HG02798 (cell line): ENCODE measurements around the gene AVPI1.
"Not testable (repeated sequence)": the region's sequence is repeated elsewhere in the genome, so short reads cannot be mapped to it uniquely, and the experiment has no call there.

Source experiments
- ATAC-seq: cut with Tn5 transposase; IDR thresholded peaks from one replicate; pipeline ENCODE4 v1.9.1; 2021; ENCODE audit warnings: mild to moderate bottlenecking; ENCODE audit not compliant: unreplicated experiment, poor library complexity

The AVPI1 gene

DNA sequence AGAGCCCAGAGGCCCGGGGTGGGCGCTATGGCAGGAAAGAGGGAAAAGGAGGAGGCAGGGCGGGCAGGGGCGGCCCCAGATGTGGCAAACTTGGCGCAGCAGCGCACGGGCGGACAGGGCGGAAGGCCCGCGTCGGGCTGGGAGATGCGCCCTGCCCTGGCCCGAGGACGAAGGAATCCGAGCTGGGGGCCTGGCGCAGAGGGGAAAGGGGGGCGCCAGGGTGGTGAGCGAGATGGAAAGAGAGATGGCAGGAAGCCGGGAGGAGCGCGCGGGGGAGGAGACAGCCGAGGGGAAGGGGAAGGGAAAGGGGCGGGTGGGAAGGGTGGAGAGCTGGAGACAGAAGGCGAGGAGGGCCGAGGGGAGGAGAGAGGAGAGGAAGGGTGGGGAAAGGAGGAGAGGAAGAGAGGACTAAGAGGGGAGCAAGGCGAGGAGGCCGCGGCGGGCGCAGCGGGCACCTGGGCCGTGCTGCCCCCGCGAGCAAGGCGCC, 26.3 kb upstream of the AVPI1 start, which contains the start of gene MARVELD1:
Gene MARVELD1, plus strand, starts transcription at position 392 of the 487 bp plus-strand sequence. CDS start 147 bp downstream, outside the sequence.
- ATAC-seq: no peak

DNA sequence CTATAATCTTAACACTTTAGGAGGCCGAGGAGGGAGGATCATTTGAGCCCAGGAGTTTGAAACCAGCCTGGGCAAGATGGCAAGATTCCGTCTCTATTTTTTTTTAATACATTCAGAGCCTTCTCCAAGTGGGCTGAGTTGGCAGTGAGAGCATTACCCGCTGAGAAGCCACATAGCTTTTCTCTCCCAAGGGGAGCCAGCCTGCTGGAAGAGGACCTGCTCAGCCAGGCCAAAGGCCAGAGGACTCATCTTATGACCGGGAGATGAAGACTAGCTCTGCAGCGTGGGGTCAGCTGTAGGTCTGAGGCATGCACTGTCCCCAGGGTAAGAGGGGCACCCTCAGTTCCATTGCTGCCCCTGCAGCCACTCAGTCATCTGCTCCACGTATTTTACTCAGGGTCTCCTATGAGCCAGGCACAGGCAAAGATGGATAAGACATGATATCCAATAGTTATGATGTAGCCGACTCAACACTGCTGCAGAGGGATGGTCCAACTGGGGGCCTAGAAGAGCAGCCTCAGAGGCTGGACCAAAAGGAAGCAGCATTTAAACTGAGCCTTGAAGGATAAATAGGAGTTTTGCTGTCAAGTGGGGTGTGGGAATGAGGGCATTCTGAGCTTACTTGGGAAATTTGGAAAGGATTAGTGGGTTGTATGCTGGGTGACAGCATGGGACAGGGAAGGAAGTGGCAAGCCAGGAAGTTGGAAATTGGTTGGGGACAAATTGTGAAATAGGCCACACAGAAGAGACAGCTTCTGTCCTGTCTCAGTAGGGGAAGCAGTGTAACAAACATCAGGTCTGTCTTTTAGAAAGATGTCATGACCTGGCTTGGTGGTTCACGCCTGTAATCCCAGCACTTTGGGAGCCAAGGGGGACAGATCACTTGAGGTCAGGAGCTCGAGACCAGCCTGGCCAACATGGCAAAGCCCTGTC, 24.9 kb upstream of the AVPI1 start:
- ATAC-seq: no peak

DNA sequence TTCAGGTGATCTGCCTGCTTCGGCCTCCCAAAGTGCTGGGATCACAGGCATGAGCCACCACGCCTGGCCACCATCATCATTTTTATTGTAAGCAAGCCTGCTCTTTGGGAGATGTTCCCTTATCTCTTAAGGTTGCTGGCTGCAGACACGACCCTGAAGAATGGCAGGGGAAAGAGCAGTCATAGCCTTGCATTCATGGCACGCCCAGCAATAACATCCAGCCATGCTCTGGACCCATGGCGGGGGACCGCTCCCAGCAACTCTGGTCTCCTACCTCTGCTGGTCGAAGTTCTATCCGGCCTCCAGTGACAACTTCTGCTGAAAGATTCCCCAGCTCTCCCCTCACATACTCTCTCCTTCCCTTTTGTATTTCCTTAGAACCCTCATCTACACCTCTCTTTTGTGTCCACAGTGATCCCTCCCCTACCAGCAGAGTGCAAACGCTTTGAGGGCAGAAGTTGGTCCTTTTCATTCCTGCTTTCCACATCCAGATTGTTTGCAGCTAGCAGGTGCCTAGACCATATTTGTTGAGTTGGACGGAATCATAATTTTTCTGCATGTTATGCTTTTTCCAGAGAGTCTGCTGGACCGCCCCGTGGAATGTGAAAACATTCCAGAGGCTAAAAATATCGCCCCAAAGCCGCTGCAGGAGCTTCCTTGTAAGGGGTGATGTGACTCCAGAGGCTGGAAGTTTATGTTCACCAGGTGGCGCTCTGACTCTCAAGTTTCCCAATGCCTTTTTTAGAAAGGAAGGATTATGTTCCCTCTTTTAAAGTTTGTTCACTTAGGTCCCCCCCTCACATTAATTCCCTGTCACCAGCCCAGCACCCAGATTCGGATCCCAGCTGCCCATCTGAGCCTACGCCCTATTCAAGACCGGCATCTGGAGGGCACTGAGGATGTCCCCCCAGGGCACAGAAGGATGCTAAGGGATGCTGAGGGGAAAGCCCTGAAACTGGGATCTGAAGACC, 22.2 kb upstream of the AVPI1 start:
- ATAC-seq: no peak

DNA sequence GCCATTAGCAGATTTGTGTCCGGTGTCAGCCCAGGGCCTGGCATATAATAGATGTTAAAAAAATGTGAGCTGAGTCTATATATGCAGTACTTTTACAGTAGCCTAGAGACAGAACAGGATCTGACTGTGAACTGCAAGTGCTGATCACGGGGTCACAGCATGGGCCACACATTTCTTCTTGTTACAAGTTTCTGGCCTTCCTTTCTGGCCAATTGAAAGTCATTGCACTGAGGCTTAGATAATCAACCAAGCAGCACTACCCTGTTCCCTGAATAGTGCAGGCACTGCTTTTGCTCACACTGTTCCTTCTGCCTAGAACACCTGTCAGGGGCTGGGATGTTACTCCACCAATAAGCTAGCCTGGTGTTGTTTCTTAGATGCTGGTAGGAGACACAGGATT, 21.1 kb upstream of the AVPI1 start:
- no peak for ATAC-seq

DNA sequence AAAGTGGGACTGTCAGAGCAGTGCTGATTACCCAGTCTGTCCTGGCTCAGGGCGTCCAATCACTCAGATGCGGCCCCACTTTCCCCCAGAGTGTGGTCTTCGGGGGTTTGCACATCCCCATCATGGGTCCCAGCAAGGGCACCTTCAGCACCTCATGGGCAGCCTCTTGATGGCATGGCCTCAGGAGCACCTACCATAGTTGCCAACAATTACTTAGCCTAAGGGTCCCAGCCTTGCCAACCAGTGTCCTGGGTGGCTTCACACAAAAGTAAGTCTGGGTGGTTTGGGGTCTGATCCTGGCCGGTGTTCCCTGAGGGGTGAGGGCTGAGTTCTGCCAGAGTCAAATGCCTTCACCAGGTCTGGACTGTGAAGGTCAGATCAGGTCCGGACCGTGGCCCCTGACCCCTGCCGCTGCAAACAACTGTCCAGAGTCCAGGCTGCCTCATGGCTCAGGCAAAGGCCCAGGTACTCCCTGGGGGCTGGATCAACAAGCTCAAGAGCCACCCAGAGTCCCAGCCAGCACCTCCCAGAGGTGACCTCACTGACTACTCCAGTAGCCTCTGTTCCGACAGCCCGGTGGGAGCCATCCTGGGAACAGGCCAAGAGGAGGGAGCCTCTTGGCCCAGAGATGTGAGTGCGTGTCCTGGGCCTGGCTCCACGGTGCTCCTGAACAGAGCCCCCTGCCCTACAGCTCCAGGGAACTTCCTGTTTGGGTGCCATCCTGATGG, 20.3 kb upstream of the AVPI1 start:
- ATAC-seq: no peak

DNA sequence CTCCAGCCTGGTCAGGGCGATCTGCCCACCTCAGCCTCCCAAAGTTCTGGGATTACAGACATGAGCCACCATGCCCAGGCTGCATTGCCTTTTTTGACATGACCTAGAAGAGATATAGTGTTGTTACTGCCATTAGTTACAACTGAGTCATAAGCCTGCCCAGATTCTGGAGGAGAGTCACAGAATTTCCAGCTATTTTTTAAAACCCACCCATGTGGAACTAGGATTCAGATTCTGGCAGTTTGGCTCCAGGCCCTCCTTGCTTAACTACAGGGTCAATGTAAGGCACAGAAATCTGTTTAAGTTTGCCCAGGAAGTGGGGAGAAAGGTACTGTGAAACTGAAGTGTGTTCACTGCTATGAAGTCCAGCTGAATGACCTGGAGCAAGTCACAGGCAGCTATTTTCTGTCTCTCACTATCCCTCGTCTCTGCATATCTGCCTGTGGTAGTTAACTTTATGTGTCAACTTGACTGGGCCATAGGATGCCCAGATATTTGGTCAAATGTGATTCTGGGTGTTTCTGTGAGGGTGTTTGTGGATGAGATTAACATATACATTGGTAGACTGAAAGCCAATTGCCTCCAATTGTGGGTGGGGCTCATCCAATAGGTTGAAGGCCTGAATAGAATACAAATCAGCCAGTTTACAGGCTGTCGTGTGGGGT, 18.1 kb upstream of the AVPI1 start:
- no peak for ATAC-seq

DNA sequence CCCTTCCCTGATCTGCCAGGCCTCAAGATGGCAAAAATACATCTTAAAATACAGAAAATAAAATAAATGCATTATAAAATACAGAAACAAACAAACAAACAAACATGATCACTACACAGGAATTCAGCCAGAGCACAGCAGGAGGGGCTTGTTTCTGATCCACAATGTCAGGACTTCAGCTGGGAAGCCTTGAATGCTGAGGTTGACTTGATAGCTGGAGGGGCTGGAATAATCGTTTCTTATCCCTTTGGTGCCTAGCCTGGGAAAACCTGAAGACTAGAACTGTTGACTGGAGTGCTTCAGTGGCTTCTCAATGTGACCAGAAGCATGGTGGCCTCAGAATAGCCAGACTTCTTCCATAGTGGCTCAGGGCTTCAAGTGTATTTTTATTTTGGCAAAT, 17.3 kb upstream of the AVPI1 start:
- no peak for ATAC-seq

DNA sequence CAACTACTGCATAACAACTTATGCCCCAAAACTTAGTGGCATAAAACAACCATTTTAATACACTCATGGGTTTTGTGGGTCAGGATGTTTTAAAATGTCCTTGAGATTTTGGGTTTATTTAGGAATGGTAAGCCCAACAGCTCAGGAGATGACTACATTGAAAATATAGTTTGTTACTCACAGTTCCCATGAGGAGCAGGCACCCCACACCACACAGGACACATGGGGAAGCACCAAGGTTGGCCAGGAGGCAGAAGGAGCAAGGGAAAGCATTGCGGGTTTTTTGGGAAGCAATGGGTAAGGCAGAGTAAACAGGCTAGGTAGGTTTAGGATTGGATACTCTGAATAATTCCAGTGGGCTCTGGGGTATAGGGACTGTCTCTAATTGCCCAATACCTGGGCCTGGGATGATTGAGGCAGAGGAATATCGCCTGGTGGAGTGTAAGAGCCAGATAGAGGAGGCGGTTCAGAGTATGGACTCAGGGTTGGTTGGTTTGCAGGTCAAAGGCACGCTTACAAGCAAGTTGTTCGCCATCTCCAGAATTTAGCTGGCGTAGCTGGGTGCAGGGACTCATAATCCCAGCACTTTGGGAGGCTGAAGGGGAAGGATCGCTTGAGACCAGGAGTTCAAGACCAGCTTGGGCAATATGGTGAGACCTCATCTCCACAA, 16.5 kb upstream of the AVPI1 start:
- no peak for ATAC-seq

DNA sequence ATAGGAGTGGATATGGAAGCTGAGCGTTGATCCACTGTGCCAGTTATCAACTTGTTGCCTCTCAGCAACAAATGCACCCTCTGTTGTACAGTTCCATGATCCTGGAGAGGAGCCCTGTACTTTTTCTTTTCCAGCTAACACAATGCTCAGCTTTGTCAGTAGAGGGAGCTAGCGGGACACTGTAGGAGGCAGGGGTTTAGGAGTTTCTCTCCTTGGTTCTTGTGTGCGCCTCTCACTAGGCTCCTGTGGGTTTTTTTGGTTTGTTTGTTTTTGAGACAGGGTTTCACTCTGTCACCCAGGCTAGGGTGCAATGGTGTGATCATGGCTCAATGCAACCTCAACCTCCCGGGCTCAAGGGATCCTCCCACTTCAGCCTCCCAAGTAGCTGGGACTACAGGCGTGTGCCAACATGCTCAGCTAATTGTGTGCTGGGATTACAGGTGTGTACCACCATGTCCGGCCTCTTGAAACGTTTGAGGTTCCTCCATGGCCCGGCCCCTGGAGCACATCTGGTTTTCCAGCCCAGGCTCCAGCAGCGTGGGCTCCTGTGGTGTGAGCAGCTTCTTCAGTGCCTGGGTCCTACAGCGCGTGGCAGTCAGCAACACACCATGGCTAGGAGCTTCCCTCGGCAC, 14.5 kb upstream of the AVPI1 start:
- ATAC-seq: peak; percentile 71

DNA sequence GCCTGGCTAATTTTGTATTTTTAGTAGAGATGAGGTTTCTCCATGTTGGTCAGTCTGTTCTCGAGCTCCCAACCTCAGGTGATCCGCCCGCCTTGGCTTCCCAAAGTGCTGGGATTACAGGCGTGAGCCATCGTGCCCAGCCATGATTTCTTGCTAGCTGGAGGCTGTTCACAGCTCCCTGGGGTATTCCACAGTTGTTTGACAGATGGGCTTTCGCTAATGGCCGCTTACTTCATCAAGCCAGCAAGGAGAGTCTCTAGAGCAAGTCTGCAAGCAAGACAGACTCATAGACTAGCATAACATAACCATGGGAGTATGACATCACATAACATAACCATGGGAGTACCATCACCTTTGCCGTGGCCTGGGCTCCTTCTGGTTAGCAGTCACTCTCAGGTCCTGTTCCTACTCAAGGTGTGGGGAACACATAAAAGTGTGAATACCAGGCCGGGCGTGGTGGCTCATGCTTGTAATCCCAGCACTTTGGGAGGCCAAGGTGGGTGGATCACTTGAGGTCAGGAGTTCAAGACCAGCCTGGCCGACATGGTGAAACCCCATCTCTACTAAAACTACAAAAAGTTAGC, 11.1 kb upstream of the AVPI1 start:
- not testable (repeated sequence) for ATAC-seq

DNA sequence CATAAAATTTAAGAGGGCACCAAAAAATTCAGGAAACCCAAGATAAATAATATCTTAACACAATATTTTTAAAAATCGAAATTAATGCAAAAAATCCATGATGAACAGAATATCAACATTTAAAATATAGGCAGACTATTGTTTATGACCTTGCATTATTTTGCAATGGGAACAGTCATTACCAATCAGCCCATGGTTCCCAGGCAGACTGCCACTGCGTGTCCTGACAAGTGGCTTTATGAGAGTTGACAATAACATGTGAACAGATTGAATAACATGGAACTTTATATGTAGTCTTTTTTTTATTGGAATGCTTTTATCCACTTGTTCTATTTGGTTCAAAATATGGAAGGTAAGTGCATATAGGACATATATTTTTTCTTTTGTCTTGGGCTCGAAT, 3.1 kb upstream of the AVPI1 start:
- ATAC-seq: no peak

DNA sequence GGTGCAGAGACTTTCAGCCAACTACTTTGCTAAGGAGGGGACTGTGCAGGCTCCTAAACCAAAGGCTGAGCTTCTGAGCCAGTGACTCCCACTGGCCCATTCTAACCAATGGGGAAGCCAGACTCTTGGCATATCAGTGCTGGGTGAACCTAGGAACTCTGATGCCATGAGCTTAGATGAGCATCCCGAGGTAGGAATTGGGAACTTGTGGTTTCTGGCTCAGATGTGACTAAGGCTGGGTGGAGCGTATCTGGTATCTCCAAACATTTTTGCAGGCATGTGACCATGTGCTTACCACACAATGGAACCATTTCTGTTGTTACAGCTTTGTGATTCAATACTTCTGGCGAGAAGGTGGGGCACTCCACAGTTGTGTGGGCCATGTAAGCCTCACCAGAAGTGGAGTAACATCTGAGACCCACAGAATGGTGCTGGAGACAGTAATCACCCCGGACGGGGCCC, 2.5 kb upstream of the AVPI1 start:
- no peak for ATAC-seq

DNA sequence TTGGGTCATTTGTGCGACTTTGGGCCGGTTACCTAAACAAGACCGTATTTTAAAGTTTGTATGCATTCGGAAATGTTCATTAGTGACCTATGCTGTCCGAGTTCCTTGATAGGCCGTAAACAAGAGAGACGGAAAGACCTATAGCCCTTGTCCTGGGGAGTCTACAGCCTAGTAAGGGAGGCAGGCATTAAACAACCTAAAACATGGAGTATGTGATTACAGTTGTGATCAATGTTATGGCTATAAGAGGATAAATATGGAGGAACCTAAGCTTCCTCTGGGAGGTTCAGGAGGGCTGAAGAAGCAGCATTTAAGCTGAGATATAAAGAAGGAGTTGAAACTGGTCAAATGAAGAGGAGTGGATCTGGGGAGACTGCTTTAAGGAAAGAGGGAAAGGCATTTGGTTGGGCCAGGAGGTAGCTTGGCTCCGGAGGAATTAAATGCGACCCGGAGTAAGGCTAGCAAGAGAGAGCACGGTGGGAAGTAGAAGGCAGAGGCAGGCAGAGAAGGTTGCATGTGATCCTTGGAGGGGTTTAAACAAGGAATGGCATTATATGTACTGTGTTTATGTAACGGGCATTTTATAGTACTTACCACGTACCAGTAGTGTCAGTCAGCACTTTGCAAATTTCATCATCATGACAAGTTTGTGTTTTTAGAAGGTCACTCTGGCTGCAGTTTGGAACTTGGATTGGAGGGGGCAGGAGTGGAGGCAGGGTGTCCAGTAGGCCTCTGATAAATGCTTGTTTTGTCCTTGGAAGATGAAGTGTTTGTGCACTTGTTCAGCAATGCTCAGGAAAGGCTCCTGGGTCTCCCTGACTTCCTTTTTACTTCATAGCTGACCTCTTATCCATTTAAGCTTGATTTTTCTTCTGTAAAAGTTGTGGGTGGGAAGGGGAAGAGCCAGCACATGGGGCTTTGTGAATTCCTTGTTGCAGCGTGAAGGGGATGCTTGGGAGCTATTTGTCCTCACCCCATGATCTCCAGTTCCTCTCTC, 1.0 kb upstream of the AVPI1 start:
- ATAC-seq: no peak

DNA sequence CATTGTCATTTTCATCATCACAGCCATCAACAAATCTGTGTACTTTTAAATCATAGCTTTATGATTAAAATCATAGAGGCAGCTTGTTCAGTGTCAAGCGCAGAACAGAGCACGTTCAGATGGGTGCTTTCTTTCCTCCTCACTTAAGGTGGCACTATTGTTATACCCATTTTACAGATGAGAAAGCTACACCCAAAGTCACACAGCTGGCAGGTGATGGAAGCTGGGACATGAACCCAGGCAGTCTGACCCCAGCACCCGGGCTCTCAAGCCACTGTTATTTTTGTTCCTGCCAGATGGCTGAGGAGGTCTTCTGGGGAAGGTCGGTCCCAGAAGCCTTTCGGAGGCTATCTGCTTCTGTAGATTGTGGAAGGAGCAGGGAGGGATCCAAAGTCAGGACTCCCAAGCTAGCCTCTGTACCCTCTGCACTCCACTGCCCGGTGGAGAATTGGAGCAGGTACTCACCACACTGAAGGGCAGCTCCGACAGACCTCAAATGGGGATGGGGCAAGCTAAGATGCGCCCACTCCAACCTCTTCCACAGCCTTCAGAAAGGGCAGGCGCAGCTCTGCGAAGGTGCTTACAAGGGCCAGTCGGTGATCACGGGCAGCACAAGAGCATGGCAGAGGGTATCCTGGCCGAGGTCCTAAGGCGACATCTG, 610 bp downstream of the AVPI1 start:
- ATAC-seq: no peak

DNA sequence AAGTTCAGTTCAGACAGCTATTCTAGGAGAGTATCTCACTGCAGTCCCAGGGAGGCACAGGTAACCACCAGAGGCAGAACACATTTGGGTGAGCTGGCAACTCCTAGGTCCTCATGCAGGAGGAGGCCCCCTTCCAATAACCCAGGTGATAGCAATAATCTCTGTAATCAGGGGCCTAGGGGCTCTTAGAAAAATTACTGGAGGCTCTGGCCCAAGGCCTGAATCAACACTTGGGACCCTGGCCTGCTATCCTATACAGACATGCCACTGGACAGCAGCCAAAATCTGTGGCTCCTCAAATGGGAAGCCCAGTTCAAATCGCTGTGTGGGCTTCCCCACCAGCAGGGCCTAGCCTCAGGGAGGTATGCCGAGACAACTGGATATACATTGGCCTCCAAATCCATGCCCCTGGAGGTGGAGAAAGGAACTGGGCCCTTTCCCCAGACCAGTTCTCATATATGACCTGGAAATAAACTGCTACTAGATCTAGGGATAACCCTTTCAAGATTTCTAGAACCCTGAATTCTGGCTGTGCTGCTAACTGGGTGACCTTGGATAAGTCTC, 1.6 kb downstream of the AVPI1 start:
- no peak for ATAC-seq

DNA sequence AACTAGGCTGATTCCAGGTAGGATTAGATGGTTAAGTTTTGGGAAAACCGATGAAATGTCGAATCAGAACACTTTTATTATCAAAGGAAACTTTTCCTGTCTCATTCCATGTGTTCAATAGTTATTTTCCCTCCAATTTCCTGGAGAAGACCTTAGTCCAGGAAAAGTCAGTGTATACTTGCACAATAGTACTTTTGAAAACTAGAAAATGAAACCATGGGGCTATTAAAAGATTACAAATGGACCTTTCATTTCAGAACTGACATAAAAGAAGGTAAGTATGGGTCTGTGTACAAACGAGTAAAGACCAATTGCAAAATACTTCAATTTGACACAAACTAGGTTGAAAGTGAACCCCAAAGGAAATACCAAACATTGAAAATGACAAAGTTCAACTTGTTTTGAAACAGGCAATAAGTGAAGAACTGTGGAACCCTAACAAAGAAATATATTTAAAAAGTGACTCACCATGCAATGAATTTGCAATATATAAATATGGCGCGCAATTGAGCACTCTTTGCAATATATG, 2.1 kb downstream of the AVPI1 start:
- no peak for ATAC-seq
